PC-3 (cell line): ENCODE measurements around the gene LENG1. TPM values are rescaled to one million over a fixed set of nuclear protein-coding genes. Genes with fewer than 3 reads are reported as not detected.
A peak's percentile ranks its signal among the peaks of the same experiment; 100 is the strongest.

ENCODE experiments used
- ATAC-seq: fragments of 200-7000 bp; cut with Tn5 transposase; 2 replicates; pipeline ENCODE4 v1.9.1; 2020; ENCODE audit warnings: mild to moderate bottlenecking, moderate library complexity
- BruUV-seq: library from RNA; stranded (reverse); fragments of 400-500 nt; replicated peaks from 2 replicates; lab custom pipeline; 2021; lab: Mats Ljungman, UMichigan
- CTCF ChIA-PET: fragments of 300-600 bp; sonication (Branson Sonifier 250); formaldehyde crosslinking; loops from one replicate; lab custom pipeline; 2022; ENCODE audit warnings: antibody characterized with exemption; lab: Charles Lee
- POLR2A ChIA-PET: fragments of 300-600 bp; sonication (Branson Sonifier 250); formaldehyde crosslinking; loops from one replicate; lab custom pipeline; 2022; ENCODE audit warnings: antibody characterized with exemption; ENCODE audit not compliant: unreplicated experiment; lab: Charles Lee
- DNase-seq: peaks from one replicate; pipeline ENCODE4 v3.0.0-alpha.2; 2015
- H2AFZ ChIP-seq: fragments of 300-600 bp; sonication (generic); 2 replicates; pipeline ENCODE4 v1.6.0; 2016; ENCODE audit warnings: antibody characterized with exemption, low read length
- H3F3A ChIP-seq: fragments of 300-600 bp; sonication (generic); one replicate; pipeline ENCODE4 v1.6.0; 2017; ENCODE audit warnings: antibody characterized with exemption, low read length, control low read depth, mild to moderate bottlenecking; ENCODE audit not compliant: unreplicated experiment
- H3K27ac ChIP-seq: fragments of 300-600 bp; sonication (generic); 2 replicates; pipeline ENCODE4 v1.5.1; 2016; ENCODE audit warnings: mild to moderate bottlenecking, low read length
- H3K27me3 ChIP-seq: fragments of 300-600 bp; sonication (generic); 2 replicates; pipeline ENCODE4 v1.6.1; 2016; ENCODE audit warnings: low read length, mixed read lengths
- H3K36me3 ChIP-seq: fragments of 300-600 bp; sonication (generic); 2 replicates; pipeline ENCODE4 v1.6.1; 2016; ENCODE audit warnings: low read depth, mixed run types, low read length, mixed read lengths
- H3K4me1 ChIP-seq: fragments of 300-600 bp; sonication (generic); 2 replicates; pipeline ENCODE4 v1.5.1; 2016; ENCODE audit warnings: low read length; ENCODE audit not compliant: insufficient read depth
- H3K4me2 ChIP-seq: fragments of 300-600 bp; sonication (generic); 2 replicates; pipeline ENCODE4 v1.6.0; 2016; ENCODE audit warnings: low read length
- H3K4me3 ChIP-seq: fragments of 300-600 bp; sonication (generic); 2 replicates; pipeline ENCODE4 v1.5.1; 2016; ENCODE audit warnings: mild to moderate bottlenecking, low read length, mixed read lengths
- H3K79me2 ChIP-seq: fragments of 300-600 bp; sonication (generic); 2 replicates; pipeline ENCODE4 v1.6.1; 2017; ENCODE audit warnings: low read length, mixed read lengths
- H3K9ac ChIP-seq: fragments of 300-600 bp; sonication (generic); 2 replicates; pipeline ENCODE4 v1.6.0; 2016; ENCODE audit warnings: mild to moderate bottlenecking, low read length
- H3K9me2 ChIP-seq: fragments of 300-600 bp; sonication (generic); replicated peaks from 2 replicates; pipeline ENCODE4 v1.6.1; 2016; ENCODE audit warnings: mixed run types, low read length, mixed read lengths
- H3K9me3 ChIP-seq: fragments of 300-600 bp; sonication (generic); 2 replicates; pipeline ENCODE4 v1.6.1; 2016; ENCODE audit warnings: low read length, mixed read lengths
- H4K20me1 ChIP-seq: fragments of 300-600 bp; sonication (generic); 2 replicates; pipeline ENCODE4 v1.6.1; 2016; ENCODE audit warnings: low read length, mixed read lengths
- EZH2 ChIP-seq: fragments of 300-600 bp; sonication (generic); IDR thresholded peaks from one replicate; pipeline ENCODE4 v1.6.1; 2017; ENCODE audit warnings: antibody characterized with exemption, mild to moderate bottlenecking, low read length; ENCODE audit not compliant: unreplicated experiment
- EZH2phosphoT487 ChIP-seq: fragments of 300-600 bp; sonication (generic); IDR thresholded peaks from 2 replicates; pipeline ENCODE4 v1.6.1; 2018; ENCODE audit warnings: mild to moderate bottlenecking, antibody characterized with exemption, low read length, borderline replicate concordance
- intact Hi-C: fragments of 100-400 bp; cut with micrococcal nuclease; formaldehyde crosslinking; loops from 2 replicates; pipeline ENCODE4 v1.9.0; 2023
- total RNA-seq: library from RNA; depleted of rRNA; stranded (reverse); fragments of >200 nt; gene quantifications from 2 replicates; pipeline ENCODE4 v1.2.3, GENCODE V29; 2014
- TF ChIP-seq, protein P1 (sequence below): fragments of 300-600 bp; sonication (generic); conservative IDR thresholded peaks from 2 replicates; pipeline ENCODE4 v1.5.1; 2017; ENCODE audit warnings: antibody characterized with exemption, low read depth, mild to moderate bottlenecking, low read length

LENG1 gene
- total RNA-seq, 1 experiment from 2014 or later = 13.6 TPM

DNA sequence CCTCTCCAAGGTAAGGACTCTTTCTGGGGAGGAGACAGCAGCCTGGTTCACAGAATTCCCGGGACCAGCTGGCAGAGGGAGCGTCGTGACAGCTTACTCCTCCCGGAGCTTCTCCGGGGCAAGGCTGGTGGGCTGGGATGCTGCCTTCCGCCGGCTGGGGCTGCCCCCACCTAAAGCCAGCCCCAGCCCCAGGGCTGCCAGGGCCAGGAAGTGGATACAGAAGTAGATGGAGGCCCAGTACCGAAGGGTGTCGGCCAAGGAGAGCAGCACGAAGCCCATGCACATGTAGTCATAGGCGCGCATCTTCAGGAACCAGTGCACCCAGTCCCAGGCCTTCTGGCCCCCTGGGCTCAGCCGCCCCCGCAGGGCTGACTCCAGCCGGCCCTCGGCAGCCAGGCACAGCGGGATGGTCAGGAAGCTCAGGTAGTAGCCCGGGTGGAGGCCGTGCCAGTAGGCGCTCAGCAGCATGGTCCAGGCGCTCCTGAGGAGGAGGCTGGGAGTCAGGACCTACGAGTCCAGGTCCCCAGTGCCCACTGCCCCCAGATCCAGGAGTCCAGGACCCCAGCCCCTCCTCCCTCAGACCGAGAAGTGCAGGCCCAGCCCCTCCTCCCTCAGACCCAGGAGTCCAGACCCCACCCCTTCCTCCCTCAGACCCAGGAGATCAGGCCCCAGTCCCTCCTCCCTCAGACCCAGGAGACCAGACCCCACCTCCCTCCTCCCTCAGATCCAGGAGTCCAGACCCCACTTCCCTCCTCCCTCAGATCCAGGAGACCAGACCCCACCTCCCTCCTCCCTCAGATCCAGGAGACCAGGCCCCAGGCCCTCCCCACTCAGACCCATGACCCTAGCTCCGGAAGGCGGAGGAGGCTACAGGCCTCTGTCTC lies 14.7 kb upstream of the LENG1 start:
- H3K4me1 ChIP-seq = peaks cover 10% of the 10 kb centered on the region; the same call in 1 of the 2 replicates
- H3K27me3 ChIP-seq = no peaks in the 10 kb centered on the region
- DNase-seq (peak; percentile 1), ATAC-seq (no peak)
- H3K4me3 ChIP-seq = no peak overlapping the region
- H3K27ac ChIP-seq = no peak overlapping the region
- H3K9me3 ChIP-seq = no peaks in the 10 kb centered on the region
- BruUV-seq = no TSS peak
- CTCF ChIA-PET = interaction anchor here (1.0 to 1.3 kb wide), 3 partner anchors 15 kb away, joined by 3 to 4 read pairs (median 3); partner anchors contain the start of gene MBOAT7
- intact Hi-C loops = loop anchor here (2.0 kb wide), 1 partner anchor 15 kb away; the partner anchor contains the start of gene MBOAT7
- H3K9ac ChIP-seq = no peak overlapping the region
- no peaks in the 10 kb centered on the region for H3K9me2 ChIP-seq
- no peaks in the 10 kb centered on the region for H4K20me1 ChIP-seq
- POLR2A ChIA-PET = interaction anchor here (0.7 to 1.3 kb wide), 2 partner anchors 15 kb away, joined by 3 to 5 read pairs; partner anchors contain the start of gene MBOAT7
- no peak overlapping the region for H3K4me2 ChIP-seq
- TF ChIP-seq EZH2phosphoT487 (no peak), EZH2 (no peak)
- TF ChIP-seq, protein P1, sequence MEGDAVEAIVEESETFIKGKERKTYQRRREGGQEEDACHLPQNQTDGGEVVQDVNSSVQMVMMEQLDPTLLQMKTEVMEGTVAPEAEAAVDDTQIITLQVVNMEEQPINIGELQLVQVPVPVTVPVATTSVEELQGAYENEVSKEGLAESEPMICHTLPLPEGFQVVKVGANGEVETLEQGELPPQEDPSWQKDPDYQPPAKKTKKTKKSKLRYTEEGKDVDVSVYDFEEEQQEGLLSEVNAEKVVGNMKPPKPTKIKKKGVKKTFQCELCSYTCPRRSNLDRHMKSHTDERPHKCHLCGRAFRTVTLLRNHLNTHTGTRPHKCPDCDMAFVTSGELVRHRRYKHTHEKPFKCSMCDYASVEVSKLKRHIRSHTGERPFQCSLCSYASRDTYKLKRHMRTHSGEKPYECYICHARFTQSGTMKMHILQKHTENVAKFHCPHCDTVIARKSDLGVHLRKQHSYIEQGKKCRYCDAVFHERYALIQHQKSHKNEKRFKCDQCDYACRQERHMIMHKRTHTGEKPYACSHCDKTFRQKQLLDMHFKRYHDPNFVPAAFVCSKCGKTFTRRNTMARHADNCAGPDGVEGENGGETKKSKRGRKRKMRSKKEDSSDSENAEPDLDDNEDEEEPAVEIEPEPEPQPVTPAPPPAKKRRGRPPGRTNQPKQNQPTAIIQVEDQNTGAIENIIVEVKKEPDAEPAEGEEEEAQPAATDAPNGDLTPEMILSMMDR = no peak
- H3K79me2 ChIP-seq = no peaks in the 10 kb centered on the region
- no peaks in the 10 kb centered on the region for H3F3A ChIP-seq
- H3K36me3 ChIP-seq = peaks cover 11% of the 10 kb centered on the region
- no peak overlapping the region for H2AFZ ChIP-seq

DNA sequence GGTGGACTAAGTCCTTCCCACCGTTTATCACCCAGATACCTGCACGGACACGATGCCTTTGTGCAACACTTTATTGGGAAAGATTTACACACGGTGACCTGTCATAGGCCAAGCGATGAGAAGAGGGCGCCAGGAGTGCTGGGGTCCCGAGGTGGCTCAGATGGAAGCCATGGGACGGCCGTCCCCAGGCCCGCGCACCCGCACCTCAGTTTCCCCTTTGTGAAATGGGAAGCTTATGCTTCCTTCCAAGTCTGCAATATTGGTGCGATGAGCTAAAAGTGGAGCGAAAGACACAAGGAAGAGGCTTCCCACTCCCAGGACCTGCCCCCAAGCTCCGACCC lies 13.8 kb upstream of the LENG1 start:
- H3K27ac ChIP-seq = no peak overlapping the region
- DNase-seq (no peak), ATAC-seq (no peak)
- H3K9ac ChIP-seq = no peak overlapping the region
- no peak for TF ChIP-seq EZH2
- no peak for TF ChIP-seq EZH2phosphoT487
- TF ChIP-seq, protein P1 = no peak
- intact Hi-C loops = loop anchor here (2.0 kb wide), 1 partner anchor 15 kb away; the partner anchor contains the start of gene MBOAT7
- no peaks in the 10 kb centered on the region for H3K27me3 ChIP-seq
- no peaks in the 10 kb centered on the region for H3K9me3 ChIP-seq
- no TSS peak for BruUV-seq
- H3K4me3 ChIP-seq = no peak overlapping the region
- peaks cover 10% of the 10 kb centered on the region; the same call in 1 of the 2 replicates for H3K4me1 ChIP-seq
- peak overlapping the region; percentile 43; the same call in 1 of the 2 replicates for H3K4me2 ChIP-seq
- no peaks in the 10 kb centered on the region for H3K79me2 ChIP-seq
- peak overlapping the region; percentile 18; the same call in 1 of the 2 replicates for H2AFZ ChIP-seq
- H4K20me1 ChIP-seq = no peaks in the 10 kb centered on the region
- no peaks in the 10 kb centered on the region for H3K9me2 ChIP-seq
- peaks cover 4% of the 10 kb centered on the region; the same call in 1 of the 2 replicates for H3K36me3 ChIP-seq
- no peaks in the 10 kb centered on the region for H3F3A ChIP-seq
- ChIA-PET CTCF (interaction anchor here (1.0 kb wide), 2 partner anchors 15 to 16 kb away, joined by 3 to 4 read pairs; partner anchors contain the start of gene MBOAT7), POLR2A (interaction anchor here (0.5 to 1.3 kb wide), 3 partner anchors 16 to 111 kb away, joined by 3 to 19 read pairs (median 6); partner anchors contain the start of gene MBOAT7)
